Activated CD8-positive, alpha-beta T cell treated with anti-CD3 and anti-CD28 coated beads for 36 hours (primary cell): Measurements from ENCODE around the gene TIMM50. TPM values are rescaled to one million over a fixed set of nuclear protein-coding genes. Genes with fewer than 3 reads are reported as not detected.

Experiments used
- ATAC-seq: fragments of 200-7000 bp; cut with Tn5 transposase; one replicate; pipeline ENCODE4 v1.10.0; 2021; ENCODE audit warnings: mild to moderate bottlenecking, moderate library complexity
- CTCF ChIA-PET: fragments of 350-600 bp; sonication (Branson Sonifier 250); formaldehyde crosslinking; loops from one replicate; lab custom pipeline; 2021; ENCODE audit warnings: antibody characterized with exemption; lab: Charles Lee
- POLR2A ChIA-PET: fragments of 350-600 bp; sonication (Branson Sonifier 250); formaldehyde crosslinking; loops from one replicate; lab custom pipeline; 2021; ENCODE audit warnings: antibody characterized with exemption; lab: Charles Lee
- DNase-seq: peaks from one replicate; pipeline ENCODE4 v3.0.0-alpha.2; 2020
- H3K27ac Mint-ChIP-seq: one replicate; pipeline ENCODE4 v1.8.0; 2021; ENCODE audit warnings: mild to moderate bottlenecking, mixed read lengths
- H3K27me3 Mint-ChIP-seq: one replicate; pipeline ENCODE4 v1.8.0; 2021; ENCODE audit warnings: mixed read lengths
- H3K36me3 Mint-ChIP-seq: one replicate; pipeline ENCODE4 v1.8.0; 2021; ENCODE audit warnings: low read depth, mixed read lengths
- H3K4me1 Mint-ChIP-seq: one replicate; pipeline ENCODE4 v1.8.0; 2021; ENCODE audit warnings: low read depth, mixed read lengths
- H3K4me3 Mint-ChIP-seq: one replicate; pipeline ENCODE4 v1.8.0; 2021; ENCODE audit warnings: mild to moderate bottlenecking, moderate library complexity, mixed read lengths
- H3K9me3 Mint-ChIP-seq: one replicate; pipeline ENCODE4 v1.8.0; 2021; ENCODE audit warnings: mixed read lengths
- CTCF ChIP-seq: fragments of 200-600 bp; IDR thresholded peaks from one replicate; pipeline ENCODE4 v1.8.0; 2022; ENCODE audit warnings: antibody characterized with exemption, mild to moderate bottlenecking
- intact Hi-C: fragments of 100-400 bp; cut with micrococcal nuclease; formaldehyde crosslinking; loops from one replicate; pipeline ENCODE4 v1.10.0; 2022
- total RNA-seq, 2 experiments: library from RNA; stranded (reverse); gene quantifications; one replicate each; pipeline ENCODE4 v1.2.3, GENCODE V29; 2021

TIMM50 gene
- total RNA-seq, 2 experiments from 2014 or later = 108 to 114 TPM

DNA sequence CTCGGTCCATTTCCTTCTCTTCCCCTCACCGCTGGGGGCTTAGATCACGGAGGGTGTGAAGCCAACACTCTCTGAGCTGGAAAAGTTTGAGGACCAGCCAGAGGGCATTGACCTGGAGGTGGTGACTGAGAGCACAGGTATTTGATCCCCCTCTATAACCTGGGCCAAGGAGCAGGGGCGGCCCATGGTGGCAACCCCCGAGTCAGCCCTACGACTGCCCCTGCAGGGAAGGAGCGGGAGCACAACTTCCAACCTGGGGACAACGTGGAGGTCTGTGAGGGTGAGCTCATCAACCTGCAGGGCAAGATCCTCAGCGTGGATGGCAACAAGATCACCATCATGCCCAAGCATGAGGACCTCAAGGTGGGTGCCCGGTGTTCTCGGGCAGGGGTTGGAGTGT lies 11.6 kb upstream of the TIMM50 start:
- intact Hi-C loops = no loop called here
- H3K27me3 Mint-ChIP-seq = no peaks in the 10 kb centered on the region
- peaks cover 32% of the 10 kb centered on the region for H3K4me1 Mint-ChIP-seq
- no peak overlapping the region for H3K27ac Mint-ChIP-seq
- no peak overlapping the region for H3K4me3 Mint-ChIP-seq
- POLR2A ChIA-PET = interaction anchor here (1.1 to 1.6 kb wide), 2 partner anchors 11 to 18 kb away, joined by 3 to 6 read pairs; no protein-coding TSS in a partner anchor
- peaks cover 56% of the 10 kb centered on the region for H3K36me3 Mint-ChIP-seq
- H3K9me3 Mint-ChIP-seq = no peaks in the 10 kb centered on the region
- CTCF ChIA-PET = no interaction called here
- ATAC-seq = no peak
- DNase-seq = no peak
- TF ChIP-seq CTCF = no peak

GRCh38 chr19:39469567-39469966 lies 11.1 kb upstream of the TIMM50 start:
- DNase-seq (no peak), ATAC-seq (no peak)
- ChIA-PET POLR2A (interaction anchor here (1.0 to 1.6 kb wide), 3 partner anchors 12 to 19 kb away, joined by 3 to 6 read pairs (median 4); no protein-coding TSS in a partner anchor), CTCF (no interaction called here)
- intact Hi-C loops = no loop called here
- Mint-ChIP-seq H3K27me3 (no peaks in the 10 kb centered on the region), H3K9me3 (no peaks in the 10 kb centered on the region), H3K27ac (peak overlapping the region; percentile 53), H3K36me3 (peaks cover 60% of the 10 kb centered on the region), H3K4me1 (peaks cover 32% of the 10 kb centered on the region), H3K4me3 (no peak overlapping the region)
- no peak for TF ChIP-seq CTCF

DNA sequence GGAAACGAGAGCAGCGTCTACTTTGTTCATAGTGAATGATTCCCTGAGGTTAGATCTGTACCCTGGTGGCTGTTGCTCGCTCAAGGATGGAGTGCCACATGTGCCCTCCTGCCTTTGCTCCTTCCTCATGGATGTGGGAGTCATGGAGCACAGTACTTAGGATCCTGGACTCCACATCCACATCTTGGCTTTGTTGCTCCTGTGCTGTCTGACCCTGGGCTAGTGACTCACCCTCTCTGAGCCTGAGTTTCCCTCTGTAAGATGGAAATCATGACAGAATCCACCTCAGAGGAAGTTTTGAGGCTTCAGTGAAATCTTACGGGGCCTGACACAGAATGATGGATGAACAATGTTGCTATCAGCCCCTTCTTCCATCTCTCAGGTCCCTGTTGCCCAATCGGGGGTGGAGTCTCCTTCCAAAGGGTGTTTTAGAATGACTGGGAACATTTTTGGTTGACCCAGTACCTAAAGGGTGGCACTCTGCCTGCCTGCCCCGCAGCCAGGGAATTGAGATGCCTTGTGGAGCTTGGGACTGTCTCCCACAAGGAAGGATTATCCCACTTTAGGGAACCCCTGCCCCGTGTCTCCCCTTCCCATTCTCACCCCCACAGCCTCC lies 9.8 kb upstream of the TIMM50 start:
- no peak overlapping the region for H3K4me3 Mint-ChIP-seq
- intact Hi-C loops = loop anchor here (10.0 kb wide), 1 partner anchor 64 kb away; the partner anchor contains the start of gene EID2B
- CTCF ChIA-PET = no interaction called here
- TF ChIP-seq CTCF = no peak
- ATAC-seq (peak; percentile 31), DNase-seq (no peak)
- POLR2A ChIA-PET = interaction anchor here (0.9 to 1.8 kb wide), 3 partner anchors 8 to 36 kb away, joined by 3 to 6 read pairs (median 3); no protein-coding TSS in a partner anchor
- peaks cover 32% of the 10 kb centered on the region for H3K4me1 Mint-ChIP-seq
- no peaks in the 10 kb centered on the region for H3K27me3 Mint-ChIP-seq
- H3K9me3 Mint-ChIP-seq = no peaks in the 10 kb centered on the region
- H3K36me3 Mint-ChIP-seq = peaks cover 61% of the 10 kb centered on the region
- peak overlapping the region; percentile 84 for H3K27ac Mint-ChIP-seq

GRCh38 chr19:39471756-39472536 lies 8.7 kb upstream of the TIMM50 start:
- intact Hi-C loops = loop anchor here (10.0 kb wide), 1 partner anchor 63 kb away; the partner anchor contains the start of gene EID2B
- peaks cover 61% of the 10 kb centered on the region for H3K36me3 Mint-ChIP-seq

More at GRCh38 chr19:39471756-39472536, 8.7 kb upstream of the TIMM50 start:
- CTCF ChIA-PET = interaction anchor here (0.9 kb wide), 1 partner anchor 62 kb away, joined by 4 read pairs; no protein-coding TSS in a partner anchor
- TF ChIP-seq CTCF = no peak
- Mint-ChIP-seq H3K9me3 (no peaks in the 10 kb centered on the region), H3K27ac (peak overlapping the region; percentile 84), H3K4me3 (no peak overlapping the region), H3K27me3 (no peaks in the 10 kb centered on the region), H3K4me1 (peaks cover 32% of the 10 kb centered on the region)
- DNase-seq (peak; percentile 36), ATAC-seq (no peak)
- POLR2A ChIA-PET = interaction anchor here (0.9 to 1.8 kb wide), 5 partner anchors 9 to 35 kb away, joined by 3 to 6 read pairs (median 3); no protein-coding TSS in a partner anchor
